Endodermal cell (in vitro differentiated cells): ENCODE data around the gene CALHM3. TPM values are rescaled to one million over a fixed set of nuclear protein-coding genes. Genes with fewer than 3 reads are reported as not detected.
"Not testable (repeated sequence)": the region's sequence is repeated elsewhere in the genome, so short reads cannot be mapped to it uniquely, and the experiment has no call there.

Experiments used
- DNase-seq: peaks from one replicate; pipeline ENCODE4 v3.0.0-alpha.2; 2017
- H3K27ac ChIP-seq: 2 replicates; pipeline ENCODE4 v1.5.1; 2013; ENCODE audit warnings: mild to moderate bottlenecking, low read depth, low read length, moderate library complexity
- H3K27me3 ChIP-seq: 2 replicates; pipeline ENCODE4 v1.6.1; 2013; ENCODE audit warnings: mild to moderate bottlenecking, low read length, moderate library complexity; ENCODE audit not compliant: insufficient read depth, control insufficient read depth, poor library complexity, severe bottlenecking
- H3K36me3 ChIP-seq: 2 replicates; pipeline ENCODE4 v1.7.0; 2013; ENCODE audit warnings: mild to moderate bottlenecking, low read length, moderate library complexity; ENCODE audit not compliant: control insufficient read depth, insufficient read depth
- H3K4me1 ChIP-seq: one replicate; pipeline ENCODE4 v1.7.0; 2013; ENCODE audit warnings: low read length; ENCODE audit not compliant: control insufficient read depth, insufficient read depth
- H3K4me3 ChIP-seq: 2 replicates; pipeline ENCODE4 v1.5.1; 2013; ENCODE audit warnings: mild to moderate bottlenecking, low read length, moderate library complexity
- H3K9ac ChIP-seq: 2 replicates; pipeline ENCODE4 v1.6.1; 2013; ENCODE audit warnings: mild to moderate bottlenecking, low read length, moderate library complexity; ENCODE audit not compliant: poor library complexity, severe bottlenecking; ENCODE audit errors: extremely low read depth
- H3K9me3 ChIP-seq: 2 replicates; pipeline ENCODE4 v1.6.1; 2013; ENCODE audit warnings: mild to moderate bottlenecking, low read length, moderate library complexity; ENCODE audit not compliant: control insufficient read depth
- H3K27ac Mint-ChIP-seq: 2 replicates; pipeline ENCODE4 v1.8.0; 2020; ENCODE audit warnings: mixed read lengths
- H3K27me3 Mint-ChIP-seq: 2 replicates; pipeline ENCODE4 v1.8.0; 2021; ENCODE audit warnings: mild to moderate bottlenecking, mixed read lengths; ENCODE audit not compliant: insufficient read depth
- H3K36me3 Mint-ChIP-seq: 2 replicates; pipeline ENCODE4 v1.8.0; 2020; ENCODE audit warnings: low read depth, mixed read lengths
- H3K4me1 Mint-ChIP-seq: 2 replicates; pipeline ENCODE4 v1.8.0; 2020; ENCODE audit warnings: mixed read lengths
- H3K4me3 Mint-ChIP-seq: 2 replicates; pipeline ENCODE4 v1.8.0; 2020; ENCODE audit warnings: mild to moderate bottlenecking, moderate library complexity, mixed read lengths
- H3K9me3 Mint-ChIP-seq: 2 replicates; pipeline ENCODE4 v1.8.0; 2020; ENCODE audit warnings: mild to moderate bottlenecking, mixed read lengths
- WGBS, 2 experiments: methylation state at CpG; one replicate each; pipeline versions ENCODE4 v1.1.5 to v1.1.7; 2013; ENCODE audit warnings: missing lambda C conversion rate in 2 of 2, mixed read lengths in 1 of 2; ENCODE audit not compliant: insufficient coverage in 1 of 2, insufficient read length in 1 of 2; 5-methylcytosine and 5-hydroxymethylcytosine counted together
- total RNA-seq, 2 donors: library from RNA; stranded (reverse); fragmentation: NEBNext Ultra II Directional in 1 of 2; extraction: Animal tissue kit (Norgen Biotek cat#: 25700) in 1 of 2; gene quantifications; 2 replicates in 1 of 2; 3 replicates in 1 of 2; pipeline ENCODE4 v1.2.1, GENCODE V29; 2021
- TF ChIP-seq, protein P1 (sequence below): fragments of 200-600 bp; sonication (generic); conservative IDR thresholded peaks from 2 replicates; pipeline ENCODE4 v1.5.0; 2021; ENCODE audit warnings: antibody characterized with exemption, mild to moderate bottlenecking

The CALHM3 gene
- total RNA-seq, 2 donors from 2014 or later: not detected

DNA sequence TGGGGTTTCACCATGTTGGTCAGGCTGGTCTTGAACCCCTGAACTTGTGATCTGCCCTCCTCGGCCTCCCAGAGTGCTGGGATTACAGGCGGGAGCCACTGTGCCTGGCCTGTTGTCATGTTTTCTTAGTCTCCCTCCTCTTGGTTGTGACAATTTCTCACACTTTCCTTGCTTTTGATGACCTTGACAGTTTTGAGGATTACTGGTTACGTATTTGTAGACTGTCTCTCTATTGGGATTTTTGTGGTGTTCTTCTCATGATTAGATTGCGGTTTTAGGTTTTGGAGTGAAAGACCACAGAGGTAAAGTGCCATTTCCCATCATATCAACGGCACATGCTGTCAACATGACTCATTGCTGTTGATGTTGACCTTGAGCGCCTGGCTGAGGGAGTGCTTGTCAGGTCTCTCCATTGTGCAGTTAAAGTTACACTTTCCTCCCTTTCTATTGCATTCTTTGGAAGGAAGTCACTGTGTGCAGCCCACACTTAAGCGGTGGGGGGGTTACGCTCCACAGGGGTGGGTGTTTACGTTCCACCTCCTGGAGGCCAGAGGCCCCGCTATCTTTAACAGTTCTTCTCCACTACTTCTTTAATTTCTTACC lies 25.2 kb upstream of the CALHM3 start:
- Mint-ChIP-seq H3K4me1 (peaks cover 15% of the 10 kb centered on the region), H3K27me3 (peaks cover 5% of the 10 kb centered on the region), H3K36me3 (no peaks in the 10 kb centered on the region), H3K27ac (peak overlapping the region; percentile 8), H3K4me3 (no peak overlapping the region), H3K9me3 (no peaks in the 10 kb centered on the region)
- DNase-seq: peak; percentile 78
- H3K4me3 ChIP-seq: no peak overlapping the region
- TF ChIP-seq, protein P1, sequence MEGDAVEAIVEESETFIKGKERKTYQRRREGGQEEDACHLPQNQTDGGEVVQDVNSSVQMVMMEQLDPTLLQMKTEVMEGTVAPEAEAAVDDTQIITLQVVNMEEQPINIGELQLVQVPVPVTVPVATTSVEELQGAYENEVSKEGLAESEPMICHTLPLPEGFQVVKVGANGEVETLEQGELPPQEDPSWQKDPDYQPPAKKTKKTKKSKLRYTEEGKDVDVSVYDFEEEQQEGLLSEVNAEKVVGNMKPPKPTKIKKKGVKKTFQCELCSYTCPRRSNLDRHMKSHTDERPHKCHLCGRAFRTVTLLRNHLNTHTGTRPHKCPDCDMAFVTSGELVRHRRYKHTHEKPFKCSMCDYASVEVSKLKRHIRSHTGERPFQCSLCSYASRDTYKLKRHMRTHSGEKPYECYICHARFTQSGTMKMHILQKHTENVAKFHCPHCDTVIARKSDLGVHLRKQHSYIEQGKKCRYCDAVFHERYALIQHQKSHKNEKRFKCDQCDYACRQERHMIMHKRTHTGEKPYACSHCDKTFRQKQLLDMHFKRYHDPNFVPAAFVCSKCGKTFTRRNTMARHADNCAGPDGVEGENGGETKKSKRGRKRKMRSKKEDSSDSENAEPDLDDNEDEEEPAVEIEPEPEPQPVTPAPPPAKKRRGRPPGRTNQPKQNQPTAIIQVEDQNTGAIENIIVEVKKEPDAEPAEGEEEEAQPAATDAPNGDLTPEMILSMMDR: no peak
- H3K36me3 ChIP-seq: no peaks in the 10 kb centered on the region
- no peaks in the 10 kb centered on the region for H3K27me3 ChIP-seq
- no peaks in the 10 kb centered on the region for H3K4me1 ChIP-seq
- H3K27ac ChIP-seq: no peak overlapping the region
- H3K9ac ChIP-seq: no peak overlapping the region
- WGBS, 2 experiments: 58 to 68% methylated on average over 6 to 10 of the region's 10 CpGs
- H3K9me3 ChIP-seq: no peaks in the 10 kb centered on the region

DNA sequence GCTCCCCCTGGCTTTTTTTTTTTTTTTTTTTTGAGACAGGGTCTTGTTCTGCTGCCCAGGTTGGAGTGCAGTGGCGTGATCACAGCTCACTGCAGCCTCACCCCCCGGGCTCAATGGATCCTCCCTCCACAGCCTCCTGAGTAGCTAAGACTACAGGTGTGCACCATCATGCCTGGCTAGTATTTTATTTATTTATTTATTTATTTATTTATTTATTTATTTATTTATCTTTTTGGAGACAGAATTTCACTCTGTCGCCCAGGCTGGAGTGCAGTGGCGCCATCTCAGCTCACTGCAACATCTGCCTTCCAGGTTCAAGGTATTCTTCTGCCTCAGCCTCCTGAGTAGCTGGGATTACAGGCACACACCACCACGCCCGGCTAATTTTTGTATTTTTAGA lies 24.7 kb upstream of the CALHM3 start:
- not testable (repeated sequence) for H3K27me3 Mint-ChIP-seq, H3K9me3 ChIP-seq, H3K27me3 ChIP-seq, H3K9me3 Mint-ChIP-seq, H3K4me1 ChIP-seq, H3K4me3 Mint-ChIP-seq, H3K4me3 ChIP-seq, H3K36me3 Mint-ChIP-seq, H3K27ac ChIP-seq, H3K27ac Mint-ChIP-seq, DNase-seq, H3K9ac ChIP-seq, H3K36me3 ChIP-seq
- peaks cover 15% of the 10 kb centered on the region for H3K4me1 Mint-ChIP-seq
- WGBS, 2 experiments: 97 to 100% methylated on average over 4 to 6 of the region's 6 CpGs

GRCh38 chr10:103502849-103503660 lies 24.0 kb upstream of the CALHM3 start:
- H3K27me3 ChIP-seq: no peaks in the 10 kb centered on the region

More at GRCh38 chr10:103502849-103503660, 24.0 kb upstream of the CALHM3 start:
- no peaks in the 10 kb centered on the region for H3K9me3 ChIP-seq
- peak overlapping the region; percentile 52 for H3K27ac ChIP-seq
- H3K27me3 Mint-ChIP-seq: peaks cover 12% of the 10 kb centered on the region
- no peaks in the 10 kb centered on the region for H3K36me3 Mint-ChIP-seq
- H3K4me1 ChIP-seq: no peaks in the 10 kb centered on the region
- H3K4me3 Mint-ChIP-seq: no peak overlapping the region
- 86 to 92% methylated on average over 7 to 13 of the region's 13 CpGs for WGBS, 2 experiments
- no peak overlapping the region for H3K4me3 ChIP-seq
- H3K9ac ChIP-seq: no peak overlapping the region
- peak; percentile 73 for DNase-seq
- H3K36me3 ChIP-seq: no peaks in the 10 kb centered on the region
- H3K9me3 Mint-ChIP-seq: no peaks in the 10 kb centered on the region
- TF ChIP-seq, protein P1: no peak
- peaks cover 15% of the 10 kb centered on the region for H3K4me1 Mint-ChIP-seq
- H3K27ac Mint-ChIP-seq: no peak overlapping the region
